PFSK-1 (cell line): ENCODE data around the gene ZNF680.

Source experiments
- FOXP2 ChIP-seq: optimal IDR thresholded peaks from 2 replicates; pipeline ENCODE3; 2011; ENCODE audit warnings: borderline replicate concordance, control low read depth, inconsistent platforms; ENCODE audit not compliant: insufficient read depth; ENCODE audit errors: extremely low read length, extremely low read depth
- POLR2AphosphoS5 ChIP-seq: IDR thresholded peaks from 2 replicates; pipeline ENCODE4 v1.6.1; 2012; ENCODE audit warnings: low read depth, mild to moderate bottlenecking, control low read depth, low read length, moderate library complexity
- SIN3A ChIP-seq: IDR thresholded peaks from 2 replicates; pipeline ENCODE4 v1.6.1; 2012; ENCODE audit warnings: mild to moderate bottlenecking, low read length, moderate library complexity, borderline replicate concordance; ENCODE audit not compliant: insufficient read depth
- TAF1 ChIP-seq: IDR thresholded peaks from 2 replicates; pipeline ENCODE4 v1.6.1; 2012; ENCODE audit warnings: low read length, control low read depth, borderline replicate concordance; ENCODE audit not compliant: insufficient read depth
- TF ChIP-seq, protein P1 (sequence below), 2 experiments: IDR thresholded peaks; 2 replicates each; pipeline versions ENCODE4 v1.6.1 to v1.8.0; 2011 to 2012; ENCODE audit warnings: low read depth in 2 of 2, low read length in 2 of 2, control low read depth in 1 of 2, inconsistent platforms in 1 of 2, mild to moderate bottlenecking in 1 of 2, moderate library complexity in 1 of 2; ENCODE audit not compliant: insufficient read depth in 1 of 2

Gene ZNF680

DNA sequence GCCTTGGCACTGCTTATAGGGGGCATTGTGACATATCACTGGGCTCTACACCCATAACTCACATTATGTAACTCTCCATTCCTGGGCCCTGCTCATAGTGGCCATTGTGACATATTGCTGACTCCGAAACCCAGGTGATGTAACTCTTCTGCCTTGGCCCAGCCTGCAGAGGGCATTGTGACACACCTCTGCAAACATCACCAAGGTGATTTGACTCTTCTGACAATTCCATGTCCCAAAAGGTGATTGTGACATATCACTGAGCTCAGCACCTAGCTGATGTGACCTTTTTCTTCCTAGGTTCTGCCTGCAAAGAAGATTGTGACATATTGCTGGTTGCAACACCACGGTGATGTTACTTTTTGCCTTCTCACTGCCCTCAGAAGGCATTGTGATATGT is 36.5 kb upstream of the ZNF680 start:
- TF ChIP-seq TAF1 (no peak), FOXP2 (no peak), POLR2AphosphoS5 (no peak)
- TF ChIP-seq, protein P1, sequence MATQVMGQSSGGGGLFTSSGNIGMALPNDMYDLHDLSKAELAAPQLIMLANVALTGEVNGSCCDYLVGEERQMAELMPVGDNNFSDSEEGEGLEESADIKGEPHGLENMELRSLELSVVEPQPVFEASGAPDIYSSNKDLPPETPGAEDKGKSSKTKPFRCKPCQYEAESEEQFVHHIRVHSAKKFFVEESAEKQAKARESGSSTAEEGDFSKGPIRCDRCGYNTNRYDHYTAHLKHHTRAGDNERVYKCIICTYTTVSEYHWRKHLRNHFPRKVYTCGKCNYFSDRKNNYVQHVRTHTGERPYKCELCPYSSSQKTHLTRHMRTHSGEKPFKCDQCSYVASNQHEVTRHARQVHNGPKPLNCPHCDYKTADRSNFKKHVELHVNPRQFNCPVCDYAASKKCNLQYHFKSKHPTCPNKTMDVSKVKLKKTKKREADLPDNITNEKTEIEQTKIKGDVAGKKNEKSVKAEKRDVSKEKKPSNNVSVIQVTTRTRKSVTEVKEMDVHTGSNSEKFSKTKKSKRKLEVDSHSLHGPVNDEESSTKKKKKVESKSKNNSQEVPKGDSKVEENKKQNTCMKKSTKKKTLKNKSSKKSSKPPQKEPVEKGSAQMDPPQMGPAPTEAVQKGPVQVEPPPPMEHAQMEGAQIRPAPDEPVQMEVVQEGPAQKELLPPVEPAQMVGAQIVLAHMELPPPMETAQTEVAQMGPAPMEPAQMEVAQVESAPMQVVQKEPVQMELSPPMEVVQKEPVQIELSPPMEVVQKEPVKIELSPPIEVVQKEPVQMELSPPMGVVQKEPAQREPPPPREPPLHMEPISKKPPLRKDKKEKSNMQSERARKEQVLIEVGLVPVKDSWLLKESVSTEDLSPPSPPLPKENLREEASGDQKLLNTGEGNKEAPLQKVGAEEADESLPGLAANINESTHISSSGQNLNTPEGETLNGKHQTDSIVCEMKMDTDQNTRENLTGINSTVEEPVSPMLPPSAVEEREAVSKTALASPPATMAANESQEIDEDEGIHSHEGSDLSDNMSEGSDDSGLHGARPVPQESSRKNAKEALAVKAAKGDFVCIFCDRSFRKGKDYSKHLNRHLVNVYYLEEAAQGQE (IDR thresholded peaks at IDR 0.05; ENCODE audit: insufficient read depth in 1 of 2, low read depth in 2 of 2, low read length in 2 of 2) = no peak

DNA sequence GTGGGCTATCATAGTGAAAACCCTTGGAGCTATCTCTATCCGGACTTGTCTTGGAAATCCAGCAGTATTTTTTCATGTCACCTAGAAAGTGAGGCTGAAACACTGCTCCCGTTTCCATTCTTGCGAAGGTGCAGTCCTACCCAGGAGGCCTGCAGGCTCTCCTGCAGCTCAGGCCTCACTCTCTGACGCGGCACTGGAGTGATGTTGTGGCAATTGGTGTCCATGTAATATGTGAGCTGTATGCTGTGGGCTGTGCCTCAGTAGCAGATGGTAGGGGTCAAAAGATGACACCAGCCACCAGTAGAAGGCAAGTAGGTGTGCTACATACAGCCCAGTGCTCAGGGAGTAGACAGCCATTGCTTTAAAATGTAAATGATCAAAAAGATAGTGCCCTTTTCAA is 28.1 kb upstream of the ZNF680 start:
- no peak for TF ChIP-seq POLR2AphosphoS5
- TF ChIP-seq TAF1 = no peak
- no peak for TF ChIP-seq FOXP2
- no peak for TF ChIP-seq SIN3A
- TF ChIP-seq, protein P1 (IDR thresholded peaks at IDR 0.05; ENCODE audit: insufficient read depth in 1 of 2, low read depth in 2 of 2, low read length in 2 of 2) = no peak

DNA sequence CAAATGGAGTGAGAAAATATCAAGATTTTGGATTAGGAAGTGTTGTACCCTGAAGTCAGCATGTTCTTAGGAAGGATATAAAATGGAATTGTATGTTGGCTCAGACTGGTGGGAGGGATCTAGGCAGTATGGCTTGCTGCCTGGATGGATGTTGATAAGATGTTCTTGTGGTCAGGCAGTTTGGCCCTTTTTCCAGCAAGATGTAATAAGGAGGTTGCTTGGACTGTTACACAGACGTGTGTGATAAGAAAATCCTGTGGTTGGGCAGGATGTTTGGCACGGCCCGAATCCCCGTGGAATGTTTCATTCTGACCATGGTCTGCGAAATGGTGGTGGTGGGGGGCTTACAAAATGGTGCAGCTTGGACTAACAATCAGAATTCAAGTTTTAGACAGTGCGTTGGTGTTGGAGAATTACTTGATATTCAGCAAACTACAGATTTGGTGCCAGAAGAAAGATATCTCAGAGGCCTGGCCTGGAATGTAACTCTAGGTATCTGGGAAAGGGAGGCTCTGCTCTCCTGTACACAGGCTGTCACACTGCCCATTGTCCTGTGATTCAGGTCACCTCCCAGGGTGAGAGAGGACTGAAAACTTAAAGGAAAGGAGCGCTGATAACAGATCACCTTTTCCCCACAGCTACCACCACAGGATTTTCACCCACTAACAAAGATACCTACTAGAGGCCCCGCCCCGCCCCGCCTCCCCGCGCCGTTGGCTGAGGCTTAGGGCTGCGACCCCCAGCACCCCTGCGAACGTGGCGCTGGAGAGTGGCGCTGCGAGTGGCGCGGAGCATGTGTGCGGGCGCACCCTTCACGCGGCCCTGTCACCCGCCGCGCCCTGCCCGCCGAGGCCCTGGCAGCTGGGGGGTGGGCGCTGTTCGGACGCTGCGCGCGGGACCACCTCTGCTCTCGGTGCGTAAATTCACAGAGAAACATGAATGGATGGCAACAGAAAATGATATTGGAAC is 19.3 kb upstream of the ZNF680 start:
- no peak for TF ChIP-seq FOXP2
- TF ChIP-seq, protein P1 (IDR thresholded peaks at IDR 0.05; ENCODE audit: insufficient read depth in 1 of 2, low read depth in 2 of 2, low read length in 2 of 2) = no peak
- TF ChIP-seq POLR2AphosphoS5 = no peak
- TF ChIP-seq TAF1 = no peak
- TF ChIP-seq SIN3A = no peak

DNA sequence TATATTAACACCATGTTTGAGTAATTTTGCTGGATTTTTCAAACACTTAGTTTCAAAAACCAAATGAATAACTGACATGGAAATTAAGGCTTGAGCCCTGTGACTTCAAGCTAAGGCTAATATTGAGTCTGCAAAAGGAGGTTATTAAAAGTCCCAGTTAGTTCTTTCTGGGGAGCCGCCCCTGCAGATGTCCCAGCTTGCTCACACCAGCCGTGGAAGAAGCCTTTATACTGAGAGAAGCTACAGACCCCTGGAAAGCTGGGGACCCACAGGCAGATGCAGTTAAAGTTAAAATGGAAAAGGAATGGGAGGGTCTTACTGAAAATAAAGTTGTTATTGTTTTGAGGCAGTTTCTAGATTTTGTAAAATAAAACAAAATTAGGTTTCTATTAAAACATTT is 18.5 kb upstream of the ZNF680 start:
- no peak for TF ChIP-seq SIN3A

DNA sequence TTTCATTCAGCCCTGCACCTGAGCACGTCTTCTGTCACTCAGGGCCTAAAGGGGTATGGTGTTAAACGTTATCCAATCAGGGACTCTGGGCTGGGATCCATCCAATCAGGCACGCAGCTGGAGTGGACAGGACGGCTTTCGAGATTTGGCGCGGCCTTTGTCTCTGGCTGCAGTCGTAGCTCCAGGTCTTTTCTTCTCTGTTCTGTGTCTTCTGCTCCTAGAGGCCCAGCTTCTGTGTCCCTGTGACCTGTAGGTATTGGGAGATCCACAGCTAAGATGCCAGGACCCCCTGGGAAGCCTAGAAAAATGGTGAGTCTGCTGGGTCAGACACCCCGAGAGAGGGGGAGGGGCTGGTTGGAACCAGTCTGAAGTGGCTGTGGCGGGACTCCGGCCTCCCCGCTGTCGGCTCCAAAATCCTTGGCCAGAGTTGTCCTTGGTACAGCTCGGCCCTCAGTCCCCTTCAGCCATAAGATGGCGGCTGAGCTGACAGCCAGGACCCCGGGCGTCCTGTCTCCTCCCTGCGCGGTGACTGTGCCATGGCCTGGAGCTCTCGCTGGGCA is 11.7 kb upstream of the ZNF680 start:
- TF ChIP-seq, protein P1 (IDR thresholded peaks at IDR 0.05; ENCODE audit: insufficient read depth in 1 of 2, low read depth in 2 of 2, low read length in 2 of 2) = no peak
- TF ChIP-seq POLR2AphosphoS5 (peak; percentile 74; the same call in 1 of the 2 replicates), FOXP2 (no peak), TAF1 (peak; percentile 62; the same call in 1 of the 2 replicates), SIN3A (no peak)
